H1 (cell line): ENCODE measurements around the gene PDGFA. TPM values are rescaled to one million over a fixed set of nuclear protein-coding genes. Genes with fewer than 3 reads are reported as not detected.

Experiments used
- CTCF ChIA-PET: fragments of 300-600 bp; sonication (Branson Sonifier 250); formaldehyde crosslinking; loops from one replicate; lab custom pipeline; 2021; ENCODE audit not compliant: partially characterized antibody; lab: Charles Lee
- POLR2A ChIA-PET: fragments of 300-600 bp; sonication (Branson Sonifier 250); formaldehyde crosslinking; loops from one replicate; lab custom pipeline; 2021; ENCODE audit warnings: inconsistent platforms; ENCODE audit not compliant: partially characterized antibody; lab: Charles Lee
- DNase-seq, 2 experiments: peaks; one replicate each; pipeline versions ENCODE4 v3.0.0 to v3.0.0-alpha.2; 2010 to 2022; ENCODE audit warnings: low spot score in 2 of 2, low read depth in 1 of 2, mixed read lengths in 1 of 2
- FAIRE-seq: peaks from 2 replicates; lab custom pipeline; 2011; peaks lifted over from hg19 to GRCh38; lab: Jason Lieb, UNC
- H2AFZ ChIP-seq: 2 replicates; pipeline ENCODE4 v1.8.1; 2012; ENCODE audit warnings: low read length, inconsistent platforms
- H2AK5ac ChIP-seq: 2 replicates; pipeline ENCODE4 v1.6.1; 2013; ENCODE audit warnings: low read depth, low read length
- H2BK120ac ChIP-seq: replicated peaks from 2 replicates; pipeline ENCODE3; 2013; ENCODE audit warnings: low read depth, low read length, inconsistent platforms
- H2BK12ac ChIP-seq: 2 replicates; pipeline ENCODE4 v1.6.1; 2013; ENCODE audit warnings: low read depth, low read length
- H2BK15ac ChIP-seq: 2 replicates; pipeline ENCODE4 v1.6.1; 2013; ENCODE audit warnings: low read length
- H2BK20ac ChIP-seq: 2 replicates; pipeline ENCODE4 v1.6.1; 2013; ENCODE audit warnings: low read length
- H2BK5ac ChIP-seq: 2 replicates; pipeline ENCODE4 v1.6.1; 2013; ENCODE audit warnings: low read depth, low read length
- H3K14ac ChIP-seq: 2 replicates; pipeline ENCODE4 v1.6.1; 2013; ENCODE audit warnings: inconsistent platforms; ENCODE audit not compliant: insufficient read length
- H3K18ac ChIP-seq: 2 replicates; pipeline ENCODE4 v1.6.1; 2013; ENCODE audit warnings: low read length; ENCODE audit errors: extremely low read depth
- H3K23ac ChIP-seq: 2 replicates; pipeline ENCODE4 v1.6.1; 2013; ENCODE audit warnings: inconsistent platforms; ENCODE audit not compliant: insufficient read length
- H3K23me2 ChIP-seq: 2 replicates; pipeline ENCODE4 v1.6.1; 2013; ENCODE audit warnings: low read depth, low read length
- H3K27ac ChIP-seq: 2 replicates; pipeline ENCODE4 v1.6.1; 2011; ENCODE audit warnings: low read depth, low read length, inconsistent platforms
- H3K27me3 ChIP-seq, 4 experiments: replicated peaks in 1 of 4; 1 replicate in 1 of 4; 2 replicates in 3 of 4; pipeline versions ENCODE4 v1.6.1 to v1.8.1; 2011 to 2013; ENCODE audit warnings: low read length in 3 of 4, mild to moderate bottlenecking in 3 of 4, inconsistent platforms in 2 of 4, mixed read lengths in 2 of 4, moderate library complexity in 1 of 4; ENCODE audit not compliant: control insufficient read depth in 3 of 4, insufficient read depth in 3 of 4; ENCODE audit errors: extremely low read depth in 1 of 4
- H3K36me3 ChIP-seq, 4 experiments: 2 replicates each; pipeline versions ENCODE4 v1.6.1 to v1.8.1; 2011 to 2013; ENCODE audit warnings: mild to moderate bottlenecking in 4 of 4, low read length in 3 of 4, moderate library complexity in 2 of 4, control low read depth in 1 of 4, inconsistent platforms in 1 of 4; ENCODE audit not compliant: insufficient read depth in 4 of 4, control insufficient read depth in 2 of 4
- H3K4ac ChIP-seq: replicated peaks from 2 replicates; pipeline ENCODE3; 2013; ENCODE audit warnings: low read length, low read depth, mixed read lengths, inconsistent platforms; ENCODE audit not compliant: insufficient read length
- H3K4me1 ChIP-seq, 4 experiments: replicated peaks in 1 of 4; 1 replicate in 1 of 4; 2 replicates in 3 of 4; pipeline versions ENCODE4 v1.6.1 to v1.8.1; 2011 to 2013; ENCODE audit warnings: low read length in 3 of 4, inconsistent platforms in 2 of 4, mixed read lengths in 1 of 4; ENCODE audit not compliant: insufficient read depth in 4 of 4, control insufficient read depth in 3 of 4
- H3K4me2 ChIP-seq, 2 experiments: 2 replicates each; pipeline versions ENCODE4 v1.6.1 to v1.8.1; 2011 to 2013; ENCODE audit warnings: low read depth in 2 of 2, low read length in 2 of 2, control low read depth in 1 of 2, inconsistent platforms in 1 of 2, mild to moderate bottlenecking in 1 of 2; ENCODE audit not compliant: insufficient read depth in 1 of 2
- H3K4me3 ChIP-seq, 4 experiments: fragments of 200-600, 300-600 bp in 1 of 4; sonication (generic), shearing (Covaris generic), sonication (Bioruptor Twin) in 1 of 4; 2 replicates each; pipeline versions ENCODE4 v1.5.1 to v1.8.1; 2011 to 2016; ENCODE audit warnings: low read length in 4 of 4, low read depth in 3 of 4, control low read depth in 2 of 4, inconsistent platforms in 2 of 4, mild to moderate bottlenecking in 2 of 4, mixed read lengths in 1 of 4, moderate library complexity in 1 of 4; ENCODE audit not compliant: insufficient read depth in 2 of 4; ENCODE audit errors: extremely low read depth in 1 of 4
- H3K56ac ChIP-seq: replicated peaks from 2 replicates; pipeline ENCODE3; 2013; ENCODE audit warnings: low read depth, mild to moderate bottlenecking, mixed read lengths, low read length, inconsistent platforms; ENCODE audit not compliant: insufficient read length
- H3K79me1 ChIP-seq: 2 replicates; pipeline ENCODE4 v1.6.1; 2013; ENCODE audit warnings: low read depth, low read length, control low read depth
- H3K79me2 ChIP-seq, 2 experiments: 2 replicates each; pipeline versions ENCODE4 v1.6.1 to v1.8.1; 2012 to 2013; ENCODE audit warnings: low read length in 2 of 2, mild to moderate bottlenecking in 2 of 2, inconsistent platforms in 1 of 2; ENCODE audit not compliant: insufficient read depth in 2 of 2, control insufficient read depth in 1 of 2
- H3K9ac ChIP-seq, 4 experiments: replicated peaks in 1 of 4; 1 replicate in 1 of 4; 2 replicates in 3 of 4; pipeline versions ENCODE4 v1.6.1 to v1.8.1; 2011 to 2013; ENCODE audit warnings: low read depth in 3 of 4, low read length in 3 of 4, control low read depth in 2 of 4, mild to moderate bottlenecking in 2 of 4, moderate library complexity in 2 of 4, inconsistent platforms in 1 of 4; ENCODE audit errors: extremely low read depth in 1 of 4
- H3K9me3 ChIP-seq, 2 experiments: 2 replicates each; pipeline versions ENCODE4 v1.6.1 to v1.8.1; 2012 to 2013; ENCODE audit warnings: mild to moderate bottlenecking in 2 of 2, moderate library complexity in 2 of 2, control low read depth in 1 of 2, inconsistent platforms in 1 of 2, low read depth in 1 of 2, low read length in 1 of 2, mixed read lengths in 1 of 2; ENCODE audit not compliant: insufficient read depth in 2 of 2
- H4K20me1 ChIP-seq, 2 experiments: replicated peaks in 1 of 2; 2 replicates each; pipeline versions ENCODE3 to v1.8.1; 2011 to 2013; ENCODE audit warnings: inconsistent platforms in 2 of 2, low read length in 2 of 2, mild to moderate bottlenecking in 1 of 2; ENCODE audit not compliant: insufficient read depth in 2 of 2, control insufficient read depth in 1 of 2
- H4K5ac ChIP-seq: 2 replicates; pipeline ENCODE4 v1.6.1; 2013; ENCODE audit warnings: low read length, low read depth, mixed read lengths, inconsistent platforms; ENCODE audit not compliant: insufficient read length
- H4K8ac ChIP-seq: 2 replicates; pipeline ENCODE4 v1.8.0; 2013; ENCODE audit warnings: mild to moderate bottlenecking, moderate library complexity, low read length, inconsistent platforms; ENCODE audit not compliant: insufficient read depth; ENCODE audit errors: extremely low read depth
- H4K91ac ChIP-seq: replicated peaks from 2 replicates; pipeline ENCODE3; 2013; ENCODE audit warnings: low read length, mixed read lengths, inconsistent platforms; ENCODE audit not compliant: insufficient read length
- CHD2 ChIP-seq: IDR thresholded peaks from 2 replicates; pipeline ENCODE4 v1.6.1; 2012; ENCODE audit warnings: low read length, improper control_type of control experiment
- POLR2AphosphoS5 ChIP-seq: IDR thresholded peaks from 2 replicates; pipeline ENCODE4 v1.6.1; 2011; ENCODE audit warnings: low read depth, low read length
- SIRT6 ChIP-seq: IDR thresholded peaks from one replicate; pipeline ENCODE4 v1.7.1; 2012; ENCODE audit warnings: low read length, inconsistent platforms
- SP1 ChIP-seq: IDR thresholded peaks from 2 replicates; pipeline ENCODE4 v1.6.1; 2011; ENCODE audit warnings: low read depth, low read length
- TBP ChIP-seq: IDR thresholded peaks from 2 replicates; pipeline ENCODE4 v1.6.1; 2011; ENCODE audit warnings: low read depth, low read length, improper control_type of control experiment
- WGBS, 2 experiments: shearing (Covaris generic) in 1 of 2; methylation state at CpG; one replicate each; pipeline versions ENCODE4 v1.1.6 to v1.1.7; 2013 to 2015; ENCODE audit warnings: low lambda C conversion rate in 2 of 2, mixed read lengths in 2 of 2, inconsistent platforms in 1 of 2, low coverage in 1 of 2, missing lambda C conversion rate in 1 of 2; ENCODE audit not compliant: insufficient replicate concordance in 2 of 2, insufficient coverage in 1 of 2, insufficient read length in 1 of 2; ENCODE audit errors: extremely low coverage in 1 of 2, missing lambda C conversion rate in 1 of 2; 5-methylcytosine and 5-hydroxymethylcytosine counted together
- polyA plus RNA-seq, 7 experiments: library from polyadenylated mRNA; depleted of rRNA in 3 of 7; stranded (reverse) in 5 of 7; unstranded in 2 of 7; fragments of >200 nt in 5 of 7; fragments of 200-250 nt in 2 of 7; gene quantifications; 1 replicate in 5 of 7; 2 replicates in 1 of 7; 4 replicates in 1 of 7; pipeline versions ENCODE4 v1.2.1 to v1.2.3, GENCODE V29; 2011 to 2013; ENCODE audit warnings: missing spikeins in 2 of 7, mixed read lengths in 2 of 7
- total RNA-seq: library from RNA; stranded (reverse); fragmentation: NEBNext Ultra II Directional; extraction: Animal tissue kit (Norgen Biotek cat#: 25700); gene quantifications from 2 replicates; pipeline ENCODE4 v1.2.1, GENCODE V29; 2021
- TF ChIP-seq, protein P1 (sequence below), 3 experiments: IDR thresholded peaks; 1 replicate in 2 of 3; 2 replicates in 1 of 3; pipeline versions ENCODE4 v1.5.1 to v1.6.1; 2011; ENCODE audit warnings: low read length in 3 of 3, mild to moderate bottlenecking in 3 of 3, inconsistent platforms in 2 of 3, low read depth in 1 of 3, moderate library complexity in 1 of 3; ENCODE audit not compliant: insufficient read depth in 1 of 3; ENCODE audit errors: control extremely low read depth in 1 of 3
- TF ChIP-seq, protein P2 (sequence below): IDR thresholded peaks from 2 replicates; pipeline ENCODE4 v1.6.1; 2012; ENCODE audit warnings: inconsistent platforms
- TF ChIP-seq, protein P3 (sequence below): IDR thresholded peaks from 2 replicates; pipeline ENCODE4 v1.6.1; 2012; ENCODE audit warnings: low read length, inconsistent platforms

The PDGFA gene
- total and polyA plus RNA-seq, 2 of the 8 experiments (the other 6 are each of a cell fraction or from before 2014, with no cell fraction given): 21.1 to 43.0 TPM

DNA sequence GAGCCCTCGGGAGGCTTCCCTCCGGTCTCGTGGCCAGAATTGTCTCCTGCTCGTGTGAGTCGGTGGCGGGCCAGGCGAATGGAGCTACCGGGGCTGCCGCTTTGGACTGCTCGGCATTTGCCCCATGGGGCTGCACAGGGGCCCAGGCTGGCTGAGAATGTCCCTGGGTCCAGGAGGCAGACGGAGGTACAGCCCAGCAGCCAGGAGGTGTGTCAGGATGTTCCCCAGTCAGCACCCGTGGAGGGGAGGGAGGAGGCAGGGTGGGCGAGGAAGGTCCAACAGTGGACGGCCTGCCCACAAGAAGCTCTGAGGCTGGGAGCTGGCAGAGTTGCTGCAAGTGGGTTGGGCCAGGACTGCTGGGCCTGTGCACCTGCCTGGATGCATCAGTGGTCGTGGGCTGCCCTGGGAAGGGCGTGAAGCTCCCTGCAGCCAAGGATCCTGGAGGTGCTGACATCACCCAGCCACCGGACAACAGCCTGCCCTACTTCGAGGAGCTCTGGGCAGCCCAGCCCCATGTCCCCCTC, 46.4 kb downstream of the PDGFA start:
- Histone ChIP-seq H3K79me1 (no peaks in the 10 kb centered on the region), H4K5ac (no peak overlapping the region), H2BK5ac (no peak overlapping the region), H4K20me1 (peaks cover 0 to 2% of the 10 kb centered on the region in 2 experiments), H3K56ac (no peak overlapping the region), H4K91ac (no peak overlapping the region), H3K18ac (no peak overlapping the region), H3K36me3 (no peaks in the 10 kb centered on the region), H3K27ac (no peak overlapping the region), H3K9me3 (no peaks in the 10 kb centered on the region; a peak in 1 of 4 replicates), H3K23me2 (no peaks in the 10 kb centered on the region), H2BK15ac (no peak overlapping the region), H3K23ac (no peak overlapping the region), H3K9ac (no peak overlapping the region), H2BK120ac (no peak overlapping the region), H2BK12ac (no peak overlapping the region), H3K4me3 (no peak overlapping the region), H3K4me1 (peaks cover 0 to 2% (median 0%) of the 10 kb centered on the region in 4 experiments; a peak in 1 of 7 replicates)
- WGBS, 2 experiments: 92% methylated on average over 16 of the region's 18 CpGs; no CpG with 5 or more reads in 1 of the 2 experiments
- DNase-seq: peak in 1 of 2 experiments; percentile 43
- FAIRE-seq: no peak
- CTCF ChIA-PET: interaction anchor here (0.6 to 1.8 kb wide), 6 partner anchors 13 to 312 kb away, joined by 3 to 5 read pairs (median 4); no protein-coding TSS in a partner anchor
- TF ChIP-seq, protein P1, sequence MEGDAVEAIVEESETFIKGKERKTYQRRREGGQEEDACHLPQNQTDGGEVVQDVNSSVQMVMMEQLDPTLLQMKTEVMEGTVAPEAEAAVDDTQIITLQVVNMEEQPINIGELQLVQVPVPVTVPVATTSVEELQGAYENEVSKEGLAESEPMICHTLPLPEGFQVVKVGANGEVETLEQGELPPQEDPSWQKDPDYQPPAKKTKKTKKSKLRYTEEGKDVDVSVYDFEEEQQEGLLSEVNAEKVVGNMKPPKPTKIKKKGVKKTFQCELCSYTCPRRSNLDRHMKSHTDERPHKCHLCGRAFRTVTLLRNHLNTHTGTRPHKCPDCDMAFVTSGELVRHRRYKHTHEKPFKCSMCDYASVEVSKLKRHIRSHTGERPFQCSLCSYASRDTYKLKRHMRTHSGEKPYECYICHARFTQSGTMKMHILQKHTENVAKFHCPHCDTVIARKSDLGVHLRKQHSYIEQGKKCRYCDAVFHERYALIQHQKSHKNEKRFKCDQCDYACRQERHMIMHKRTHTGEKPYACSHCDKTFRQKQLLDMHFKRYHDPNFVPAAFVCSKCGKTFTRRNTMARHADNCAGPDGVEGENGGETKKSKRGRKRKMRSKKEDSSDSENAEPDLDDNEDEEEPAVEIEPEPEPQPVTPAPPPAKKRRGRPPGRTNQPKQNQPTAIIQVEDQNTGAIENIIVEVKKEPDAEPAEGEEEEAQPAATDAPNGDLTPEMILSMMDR (IDR thresholded peaks at IDR 0.05; ENCODE audit: control extremely low read depth in 1 of 3, insufficient read depth in 1 of 3, low read depth in 1 of 3, low read length in 3 of 3): no peak
- TF ChIP-seq, protein P2, sequence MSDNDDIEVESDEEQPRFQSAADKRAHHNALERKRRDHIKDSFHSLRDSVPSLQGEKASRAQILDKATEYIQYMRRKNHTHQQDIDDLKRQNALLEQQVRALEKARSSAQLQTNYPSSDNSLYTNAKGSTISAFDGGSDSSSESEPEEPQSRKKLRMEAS: no peak
- TF ChIP-seq, protein P3, sequence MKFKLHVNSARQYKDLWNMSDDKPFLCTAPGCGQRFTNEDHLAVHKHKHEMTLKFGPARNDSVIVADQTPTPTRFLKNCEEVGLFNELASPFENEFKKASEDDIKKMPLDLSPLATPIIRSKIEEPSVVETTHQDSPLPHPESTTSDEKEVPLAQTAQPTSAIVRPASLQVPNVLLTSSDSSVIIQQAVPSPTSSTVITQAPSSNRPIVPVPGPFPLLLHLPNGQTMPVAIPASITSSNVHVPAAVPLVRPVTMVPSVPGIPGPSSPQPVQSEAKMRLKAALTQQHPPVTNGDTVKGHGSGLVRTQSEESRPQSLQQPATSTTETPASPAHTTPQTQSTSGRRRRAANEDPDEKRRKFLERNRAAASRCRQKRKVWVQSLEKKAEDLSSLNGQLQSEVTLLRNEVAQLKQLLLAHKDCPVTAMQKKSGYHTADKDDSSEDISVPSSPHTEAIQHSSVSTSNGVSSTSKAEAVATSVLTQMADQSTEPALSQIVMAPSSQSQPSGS: no peak
- TF ChIP-seq CHD2 (no peak), SP1 (no peak), TBP (no peak), SIRT6 (no peak), POLR2AphosphoS5 (no peak)
- TF ChIP-seq, all 59 proteins: peak for 0
- no peak overlapping the region for H2BK20ac ChIP-seq
- H3K4me2 ChIP-seq: no peak overlapping the region
- H3K79me2 ChIP-seq: no peaks in the 10 kb centered on the region
- no peak overlapping the region for H2AFZ ChIP-seq
- H3K14ac ChIP-seq: no peak overlapping the region
- H3K27me3 ChIP-seq: no peaks in the 10 kb centered on the region
- H4K8ac ChIP-seq: peak overlapping the region; percentile 57; the same call in 1 of the 2 replicates
- H3K4ac ChIP-seq: no peak overlapping the region
- POLR2A ChIA-PET: interaction anchor here (1.2 to 2.8 kb wide), 3 partner anchors 13 to 42 kb away, joined by 3 to 8 read pairs (median 7); no protein-coding TSS in a partner anchor
- no peak overlapping the region for H2AK5ac ChIP-seq
